Peyer's patch (tissue), 4 donors: Measurements from ENCODE around the gene IFNL2.

Experiments
- CTCF ChIP-seq, 6 experiments: fragments of 450-650 bp in 4 of 6; fragments of 200-600 bp in 2 of 6; sonication (generic) in 1 of 6; IDR thresholded peaks; one replicate each; pipeline ENCODE4 v1.5.1; 2017 to 2019; ENCODE audit warnings: antibody characterized with exemption in 6 of 6, mild to moderate bottlenecking in 3 of 6, moderate library complexity in 1 of 6
- POLR2A ChIP-seq, 2 donors: fragments of 450-650 bp; IDR thresholded peaks; one replicate each; pipeline ENCODE4 v1.5.1; 2017; ENCODE audit warnings: antibody characterized with exemption in 2 of 2, mild to moderate bottlenecking in 2 of 2, moderate library complexity in 2 of 2

GRCh38 chr19:39304185-39304513 is 36.0 kb downstream of the IFNL2 start:
- TF ChIP-seq CTCF (IDR thresholded peaks at IDR 0.05): no peak
- TF ChIP-seq POLR2A (IDR thresholded peaks at IDR 0.05): no peak
